ENCODE data around the gene RABEPK.

GRCh38 chr9:125180876-125181275 lies 19.5 kb upstream of the RABEPK start:
- TF ChIP-seq CTCF (IDR thresholded peaks at IDR 0.05), result no peak
- no peak for TF ChIP-seq POLR2A (IDR thresholded peaks at IDR 0.05)

Data from heart left ventricle (tissue), 13 donors.